Activated naive CD4-positive, alpha-beta T cell treated with anti-CD3 and anti-CD28 coated beads for 36 hours (primary cell): ENCODE measurements around the gene NDOR1. TPM values are rescaled to one million over a fixed set of nuclear protein-coding genes. Genes with fewer than 3 reads are reported as not detected.

ENCODE experiments used
- CTCF ChIA-PET: fragments of 350-600 bp; sonication (Branson Sonifier 250); formaldehyde crosslinking; loops from one replicate; lab custom pipeline; 2021; ENCODE audit warnings: antibody characterized with exemption; lab: Charles Lee
- DNase-seq: peaks from one replicate; pipeline ENCODE4 v3.0.0-alpha.2; 2020
- H3K27ac Mint-ChIP-seq: one replicate; pipeline ENCODE4 v1.8.0; 2021; ENCODE audit warnings: mild to moderate bottlenecking, mixed read lengths
- H3K27me3 Mint-ChIP-seq: one replicate; pipeline ENCODE4 v1.8.0; 2021; ENCODE audit warnings: low read depth, mixed read lengths
- H3K36me3 Mint-ChIP-seq: one replicate; pipeline ENCODE4 v1.8.0; 2021; ENCODE audit warnings: low read depth, mixed read lengths
- H3K4me1 Mint-ChIP-seq: one replicate; pipeline ENCODE4 v1.8.0; 2021; ENCODE audit warnings: low read depth, mixed read lengths
- H3K4me3 Mint-ChIP-seq: one replicate; pipeline ENCODE4 v1.8.0; 2021; ENCODE audit warnings: mild to moderate bottlenecking, moderate library complexity, mixed read lengths
- H3K9me3 Mint-ChIP-seq: one replicate; pipeline ENCODE4 v1.8.0; 2021; ENCODE audit warnings: mixed read lengths
- intact Hi-C: fragments of 100-400 bp; cut with micrococcal nuclease; formaldehyde crosslinking; loops from one replicate; pipeline ENCODE4 v1.15.1; 2023
- total RNA-seq, 2 experiments: library from RNA; stranded (reverse); gene quantifications; one replicate each; pipeline ENCODE4 v1.2.3, GENCODE V29; 2021

Gene NDOR1
- total RNA-seq, 2 experiments from 2014 or later = 25.3 to 26.1 TPM

GRCh38 chr9:137228506-137228967 is 23.0 kb downstream of the NDOR1 start:
- Mint-ChIP-seq H3K4me1 (peaks cover 6% of the 10 kb centered on the region), H3K9me3 (no peaks in the 10 kb centered on the region), H3K27me3 (peaks cover 2% of the 10 kb centered on the region), H3K27ac (no peak overlapping the region), H3K36me3 (no peaks in the 10 kb centered on the region), H3K4me3 (no peak overlapping the region)
- intact Hi-C loops = loop anchor here (10.0 kb wide), 1 partner anchor 344 kb away; the partner anchor contains the start of gene TRAF2
- CTCF ChIA-PET = interaction anchor here (0.7 to 2.9 kb wide), 6 partner anchors 8 to 199 kb away, joined by 3 to 22 read pairs (median 3); no protein-coding TSS in a partner anchor
- DNase-seq = no peak

- intact Hi-C loops = loop anchor here (10.0 kb wide), 1 partner anchor 344 kb away; the partner anchor contains the start of gene TRAF2
- peaks cover 2% of the 10 kb centered on the region for H3K27me3 Mint-ChIP-seq
- CTCF ChIA-PET = no interaction called here
- H3K4me3 Mint-ChIP-seq = no peak overlapping the region
- H3K9me3 Mint-ChIP-seq = no peaks in the 10 kb centered on the region
- H3K4me1 Mint-ChIP-seq = peaks cover 3% of the 10 kb centered on the region
- H3K27ac Mint-ChIP-seq = no peak overlapping the region
- no peak for DNase-seq
- H3K36me3 Mint-ChIP-seq = no peaks in the 10 kb centered on the region
Measured at GRCh38 chr9:137228968-137229896, 23.7 kb downstream of the NDOR1 start.

GRCh38 chr9:137229903-137230704 is 24.6 kb downstream of the NDOR1 start:
- no peak overlapping the region for H3K4me3 Mint-ChIP-seq

GRCh38 chr9:137230705-137231371 is 25.3 kb downstream of the NDOR1 start, which contains the start of gene SLC34A3:
Gene SLC34A3 (plus strand): TSS chr9:137230901. CDS start chr9:137231703, 802 bp downstream.
- no peak for DNase-seq
- H3K36me3 Mint-ChIP-seq = no peaks in the 10 kb centered on the region
- H3K9me3 Mint-ChIP-seq = no peaks in the 10 kb centered on the region
- peaks cover 2% of the 10 kb centered on the region for H3K27me3 Mint-ChIP-seq
- intact Hi-C loops = no loop called here
- CTCF ChIA-PET = interaction anchor here (1.9 kb wide), 1 partner anchor 113 kb away, joined by 5 read pairs; no protein-coding TSS in a partner anchor
- no peak within 1 kb of the TSS for H3K4me3 Mint-ChIP-seq
- peaks cover 6% of the 10 kb centered on the region for H3K4me1 Mint-ChIP-seq
- H3K27ac Mint-ChIP-seq = no peak within 1 kb of the TSS

More at GRCh38 chr9:137229903-137230704, 24.6 kb downstream of the NDOR1 start:
- intact Hi-C loops = loop anchor here (10.0 kb wide), 1 partner anchor 345 kb away; the partner anchor contains the start of gene TRAF2
- H3K9me3 Mint-ChIP-seq = no peaks in the 10 kb centered on the region
- no peak for DNase-seq
- H3K27ac Mint-ChIP-seq = no peak overlapping the region
- peaks cover 2% of the 10 kb centered on the region for H3K27me3 Mint-ChIP-seq
- H3K36me3 Mint-ChIP-seq = no peaks in the 10 kb centered on the region
- H3K4me1 Mint-ChIP-seq = peaks cover 6% of the 10 kb centered on the region
- CTCF ChIA-PET = interaction anchor here (1.9 kb wide), 1 partner anchor 112 kb away, joined by 5 read pairs; no protein-coding TSS in a partner anchor

- H3K9me3 Mint-ChIP-seq = no peaks in the 10 kb centered on the region
- intact Hi-C loops = no loop called here
- CTCF ChIA-PET = interaction anchor here (1.9 kb wide), 1 partner anchor 113 kb away, joined by 5 read pairs; no protein-coding TSS in a partner anchor
- H3K4me3 Mint-ChIP-seq = no peak overlapping the region
- H3K36me3 Mint-ChIP-seq = no peaks in the 10 kb centered on the region
- peaks cover 2% of the 10 kb centered on the region for H3K27me3 Mint-ChIP-seq
- no peak overlapping the region for H3K27ac Mint-ChIP-seq
- no peak for DNase-seq
- H3K4me1 Mint-ChIP-seq = peaks cover 7% of the 10 kb centered on the region
Measured at GRCh38 chr9:137231372-137232039, 26.0 kb downstream of the NDOR1 start.

GRCh38 chr9:137232101-137232500 is 26.6 kb downstream of the NDOR1 start:
- Mint-ChIP-seq H3K4me3 (no peak overlapping the region), H3K27me3 (peaks cover 2% of the 10 kb centered on the region), H3K9me3 (no peaks in the 10 kb centered on the region), H3K4me1 (peaks cover 12% of the 10 kb centered on the region), H3K36me3 (no peaks in the 10 kb centered on the region), H3K27ac (no peak overlapping the region)
- DNase-seq = no peak
- CTCF ChIA-PET = no interaction called here
- intact Hi-C loops = no loop called here

GRCh38 chr9:137232510-137232909 is 27.0 kb downstream of the NDOR1 start:
- CTCF ChIA-PET = interaction anchor here (0.9 kb wide), 1 partner anchor 19 kb away, joined by 3 read pairs; the partner anchor contains the start of gene STPG3
- Mint-ChIP-seq H3K27ac (no peak overlapping the region), H3K4me3 (no peak overlapping the region), H3K27me3 (peaks cover 2% of the 10 kb centered on the region), H3K9me3 (no peaks in the 10 kb centered on the region), H3K4me1 (peaks cover 10% of the 10 kb centered on the region), H3K36me3 (no peaks in the 10 kb centered on the region)
- no peak for DNase-seq
- intact Hi-C loops = no loop called here

GRCh38 chr9:137233143-137233980 is 27.9 kb downstream of the NDOR1 start:
- no peaks in the 10 kb centered on the region for H3K36me3 Mint-ChIP-seq
- no peak for DNase-seq
- H3K4me1 Mint-ChIP-seq = peaks cover 13% of the 10 kb centered on the region
- intact Hi-C loops = no loop called here
- no peaks in the 10 kb centered on the region for H3K27me3 Mint-ChIP-seq
- no peaks in the 10 kb centered on the region for H3K9me3 Mint-ChIP-seq
- no peak overlapping the region for H3K4me3 Mint-ChIP-seq
- no peak overlapping the region for H3K27ac Mint-ChIP-seq
- CTCF ChIA-PET = interaction anchor here (0.9 kb wide), 1 partner anchor 18 kb away, joined by 3 read pairs; the partner anchor contains the start of gene STPG3

GRCh38 chr9:137234055-137234697 is 28.7 kb downstream of the NDOR1 start:
- H3K27ac Mint-ChIP-seq = no peak overlapping the region
- intact Hi-C loops = no loop called here
- H3K27me3 Mint-ChIP-seq = no peaks in the 10 kb centered on the region
- H3K4me1 Mint-ChIP-seq = peaks cover 19% of the 10 kb centered on the region
- H3K9me3 Mint-ChIP-seq = no peaks in the 10 kb centered on the region
- DNase-seq = no peak
- CTCF ChIA-PET = interaction anchor here (1.4 kb wide), 1 partner anchor 45 kb away, joined by 6 read pairs; the partner anchor contains the start of gene SSNA1
- H3K36me3 Mint-ChIP-seq = peaks cover 2% of the 10 kb centered on the region
- H3K4me3 Mint-ChIP-seq = no peak overlapping the region
